Gastroesophageal sphincter (tissue), 4 donors: Measurements from ENCODE around the gene ATP6V0C. TPM values are rescaled to one million over a fixed set of nuclear protein-coding genes. Genes with fewer than 3 reads are reported as not detected.
A peak's percentile ranks its signal among the peaks of the same experiment; 100 is the strongest.

Experiments used
- ATAC-seq: fragments of 150-250 bp; one replicate; pipeline ENCODE4 v1.9.1; 2016; ENCODE audit warnings: mild to moderate bottlenecking, moderate library complexity
- H3K27ac ChIP-seq, 4 donors: fragments of 200-600 bp; sonication (generic) in 3 of 4; 1 replicate in 3 of 4; 2 replicates in 1 of 4; pipeline ENCODE4 v1.5.1; 2016 to 2019
- H3K27me3 ChIP-seq: fragments of 200-600 bp; sonication (generic); one replicate; pipeline ENCODE4 v1.5.1; 2019
- H3K36me3 ChIP-seq, 2 donors: fragments of 200-600 bp; sonication (generic); one replicate each; pipeline ENCODE4 v1.5.1; 2019; ENCODE audit warnings: control low read depth in 1 of 2
- H3K4me1 ChIP-seq, 3 donors: fragments of 200-600 bp; sonication (generic); 1 replicate in 2 of 3; 2 replicates in 1 of 3; pipeline ENCODE4 v1.5.1; 2016 to 2019; ENCODE audit warnings: control low read depth in 2 of 3
- H3K4me3 ChIP-seq, 2 donors: fragments of 200-600 bp; sonication (generic); one replicate each; pipeline ENCODE4 v1.5.1; 2019; ENCODE audit warnings: mild to moderate bottlenecking in 1 of 2, moderate library complexity in 1 of 2
- H3K9me3 ChIP-seq, 3 donors: fragments of 200-600 bp; sonication (generic); one replicate each; pipeline ENCODE4 v1.5.1; 2017 to 2019; ENCODE audit warnings: control low read depth in 2 of 3
- CTCF ChIP-seq, 4 experiments: fragments of 200-600 bp in 2 of 4; fragments of 450-650 bp in 2 of 4; sonication (generic) in 1 of 4; IDR thresholded peaks; one replicate each; pipeline ENCODE4 v1.5.1; 2017 to 2019; ENCODE audit warnings: antibody characterized with exemption in 4 of 4, mild to moderate bottlenecking in 2 of 4, moderate library complexity in 2 of 4
- EP300 ChIP-seq: sonication (generic); formaldehyde crosslinking; IDR thresholded peaks from one replicate; pipeline ENCODE4 v1.6.1; 2017; ENCODE audit warnings: antibody characterized with exemption, mild to moderate bottlenecking
- POLR2A ChIP-seq, 2 donors: fragments of 450-650 bp; IDR thresholded peaks; one replicate each; pipeline ENCODE4 v1.6.1; 2017; ENCODE audit warnings: antibody characterized with exemption in 2 of 2, mild to moderate bottlenecking in 2 of 2, moderate library complexity in 1 of 2
- POLR2AphosphoS5 ChIP-seq: sonication (generic); formaldehyde crosslinking; IDR thresholded peaks from one replicate; pipeline ENCODE4 v1.6.1; 2017; ENCODE audit warnings: antibody characterized with exemption
- WGBS, 2 donors: methylation state at CpG; one replicate each; pipeline ENCODE4 v1.1.5; 2018; ENCODE audit warnings: low coverage in 1 of 2; 5-methylcytosine and 5-hydroxymethylcytosine counted together
- total RNA-seq, 4 donors: library from RNA; depleted of rRNA; stranded (reverse); fragments of >200 nt; gene quantifications; one replicate each; pipeline ENCODE4 v1.1.0, GENCODE V29; 2016

ATP6V0C gene
- total RNA-seq, 4 donors from 2014 or later: 37.5 to 62.2 (median 50.9) TPM

GRCh38 chr16:2467528-2468232 is 46.1 kb upstream of the ATP6V0C start:
- ATAC-seq: peak; percentile 91
- Histone ChIP-seq H3K36me3 (no peaks in the 10 kb centered on the region), H3K27ac (peak overlapping the region in 3 of 4 donors; percentile 3 to 71 (median 61)), H3K4me1 (peaks cover 0 to 48% (median 30%) of the 10 kb centered on the region in 3 donors), H3K4me3 (peak overlapping the region; percentile 32 to 67), H3K27me3 (peaks cover 57% of the 10 kb centered on the region), H3K9me3 (no peaks in the 10 kb centered on the region)
- WGBS, 2 donors: 0% methylated on average over 11 of the region's 80 CpGs; no CpG with 5 or more reads in 1 of the 2 donors
- TF ChIP-seq POLR2AphosphoS5 (peak; percentile 35), EP300 (no peak), POLR2A (IDR thresholded peaks at IDR 0.05) (peak; percentile 45 to 60), CTCF (IDR thresholded peaks at IDR 0.05) (peak in 3 of 4 experiments; percentile 7 to 35 (median 25))

DNA sequence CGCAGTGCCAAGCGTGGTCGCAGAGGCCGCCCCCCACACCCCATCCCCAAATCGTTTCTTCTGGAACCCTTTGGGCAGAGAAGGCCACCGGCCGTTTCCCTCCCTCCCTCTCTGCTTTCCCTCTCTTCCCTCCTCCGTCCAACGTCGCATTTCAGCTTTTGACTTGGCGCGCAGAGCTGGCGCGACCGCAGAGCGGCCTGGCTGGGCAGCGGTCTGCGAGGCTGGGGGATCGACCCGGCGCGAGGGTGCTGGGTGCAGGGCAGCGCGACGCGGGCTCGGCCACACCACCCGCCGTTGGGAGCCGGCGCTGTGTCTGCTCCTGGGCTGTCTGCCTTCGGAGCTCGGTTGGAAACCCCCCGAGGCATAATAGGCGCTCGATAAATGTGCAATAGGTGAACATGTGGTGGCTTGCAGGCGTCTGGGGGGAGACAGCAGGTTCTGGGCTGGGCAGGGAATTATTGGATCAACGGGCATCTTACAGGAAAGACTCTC is 45.5 kb upstream of the ATP6V0C start:
- H3K27me3 ChIP-seq: peaks cover 63% of the 10 kb centered on the region
- peaks cover 0 to 54% (median 32%) of the 10 kb centered on the region in 3 donors for H3K4me1 ChIP-seq
- H3K27ac ChIP-seq: peak overlapping the region in 2 of 4 donors; percentile 3 to 71

GRCh38 chr16:2468725-2469398 is 44.9 kb upstream of the ATP6V0C start:
- Histone ChIP-seq H3K4me3 (peak overlapping the region in 1 of 2 donors; percentile 67), H3K27ac (no peak overlapping the region), H3K9me3 (no peaks in the 10 kb centered on the region), H3K27me3 (peaks cover 67% of the 10 kb centered on the region), H3K36me3 (no peaks in the 10 kb centered on the region), H3K4me1 (peaks cover 0 to 60% (median 36%) of the 10 kb centered on the region in 3 donors)
- ATAC-seq: no peak
- no CpG with 5 or more reads among the region's 14 CpGs for WGBS, 2 donors
- no peak for TF ChIP-seq EP300
- no peak for TF ChIP-seq CTCF (IDR thresholded peaks at IDR 0.05)
- no peak for TF ChIP-seq POLR2AphosphoS5
- no peak for TF ChIP-seq POLR2A (IDR thresholded peaks at IDR 0.05)

More for the DNA sequence above, 45.5 kb upstream of the ATP6V0C start:
- peak overlapping the region; percentile 32 to 67 for H3K4me3 ChIP-seq
- no peak for TF ChIP-seq EP300
- TF ChIP-seq CTCF (IDR thresholded peaks at IDR 0.05): no peak
- no peak for TF ChIP-seq POLR2AphosphoS5
- no peak for TF ChIP-seq POLR2A (IDR thresholded peaks at IDR 0.05)
- H3K36me3 ChIP-seq: no peaks in the 10 kb centered on the region
- H3K9me3 ChIP-seq: no peaks in the 10 kb centered on the region
- WGBS, 2 donors: 0% methylated on average over 4 of the region's 38 CpGs; no CpG with 5 or more reads in 1 of the 2 donors
- ATAC-seq: no peak

DNA sequence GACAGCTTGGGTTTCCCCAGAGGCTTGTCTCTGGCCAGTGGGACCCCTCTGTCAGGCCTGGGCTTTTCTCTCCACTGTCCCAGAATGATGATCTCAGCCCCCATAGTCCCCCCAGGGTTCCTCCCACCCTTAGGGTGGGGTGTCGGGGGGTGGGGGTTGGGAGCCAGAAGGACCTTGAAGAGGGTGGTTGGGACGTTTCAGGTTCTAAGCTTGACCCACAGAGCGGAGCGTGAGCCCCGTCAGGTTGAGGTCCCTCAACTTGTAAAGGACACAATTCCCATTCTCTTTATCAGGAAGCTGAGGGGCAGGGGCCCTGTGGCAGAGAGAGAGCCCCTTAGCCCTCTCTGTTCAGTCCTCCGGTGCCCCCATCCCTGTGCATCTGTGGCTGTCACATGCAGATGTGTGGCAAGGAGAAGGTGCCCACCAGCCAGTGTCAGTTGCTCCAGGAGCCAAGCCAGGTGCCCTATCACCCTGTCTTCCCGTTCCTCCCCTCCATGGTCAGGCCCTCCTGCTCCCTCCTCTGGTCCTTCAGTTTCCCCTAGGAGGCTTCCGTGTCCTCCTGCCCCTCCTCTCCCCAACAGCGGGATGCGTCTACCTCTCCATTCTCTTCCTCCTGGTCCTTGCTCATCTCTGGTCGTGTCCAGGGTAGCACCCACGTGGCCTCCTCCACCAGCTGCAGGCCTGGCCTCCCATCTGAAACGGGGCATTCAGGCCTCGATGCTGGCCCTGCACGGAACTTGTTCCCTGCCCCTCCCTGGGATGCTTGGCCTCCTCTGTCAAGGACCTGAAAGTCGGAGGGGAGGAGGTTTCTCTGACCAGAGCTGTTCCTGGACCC is 44.1 kb upstream of the ATP6V0C start:
- WGBS, 2 donors: 52 to 67% methylated on average over 2 to 4 of the region's 16 CpGs
- H3K27ac ChIP-seq: no peak overlapping the region
- H3K4me3 ChIP-seq: no peak overlapping the region
- TF ChIP-seq CTCF (IDR thresholded peaks at IDR 0.05): no peak
- no peak for TF ChIP-seq POLR2A (IDR thresholded peaks at IDR 0.05)
- TF ChIP-seq POLR2AphosphoS5: no peak
- no peak for TF ChIP-seq EP300
- H3K27me3 ChIP-seq: peaks cover 67% of the 10 kb centered on the region
- H3K36me3 ChIP-seq: no peaks in the 10 kb centered on the region
- peaks cover 0 to 68% (median 39%) of the 10 kb centered on the region in 3 donors for H3K4me1 ChIP-seq
- H3K9me3 ChIP-seq: no peaks in the 10 kb centered on the region
- ATAC-seq: no peak
